Measurements from ENCODE around the gene SCAMP4. TPM values are rescaled to one million over a fixed set of nuclear protein-coding genes. Genes with fewer than 3 reads are reported as not detected.
A peak's percentile ranks its signal among the peaks of the same experiment; 100 is the strongest.

SCAMP4 gene
- 33.4 and 35.7 TPM in 2 replicates for total RNA-seq (2014; rRNA removed; shearing (Covaris generic))

- H3K4me3 ChIP-seq (ENCODE audit: insufficient read depth, low read depth, low read length) = peak within 1 kb of the TSS; percentile 67
- H3K27me3 ChIP-seq (ENCODE audit: control insufficient read depth, insufficient read depth, low read length) = no peaks in the 10 kb centered on the region
- no peaks in the 10 kb centered on the region for H3K36me3 ChIP-seq (replicated peaks; ENCODE audit: control insufficient read depth, insufficient read depth, low read length)
- DNase-seq = peak; percentile 99
These were observed at the start of gene SCAMP4, which contains the start of gene ADAT3 for GRCh38 chr19:1905110-1905862. Gene SCAMP4 (plus strand): TSS chr19:1905399. CDS start chr19:1915020, 9,621 bp downstream. Gene ADAT3 (plus strand): TSS chr19:1905399. CDS start chr19:1912048, 6,649 bp downstream.

GRCh38 chr19:1855828-1856255 is 49.4 kb upstream of the SCAMP4 start:
- H3K4me3 ChIP-seq (ENCODE audit: insufficient read depth, low read depth, low read length) = no peak overlapping the region
- no peaks in the 10 kb centered on the region; the same call in 1 of the 2 replicates for H3K36me3 ChIP-seq (replicated peaks; ENCODE audit: control insufficient read depth, insufficient read depth, low read length)
- H3K27me3 ChIP-seq (ENCODE audit: control insufficient read depth, insufficient read depth, low read length) = no peaks in the 10 kb centered on the region
- DNase-seq = no peak

GRCh38 chr19:1856345-1856697 is 48.9 kb upstream of the SCAMP4 start:
- Histone ChIP-seq H3K27me3 (ENCODE audit: control insufficient read depth, insufficient read depth, low read length) (no peaks in the 10 kb centered on the region), H3K4me3 (ENCODE audit: insufficient read depth, low read depth, low read length) (peak overlapping the region; percentile 59), H3K36me3 (replicated peaks; ENCODE audit: control insufficient read depth, insufficient read depth, low read length) (no peaks in the 10 kb centered on the region; the same call in 1 of the 2 replicates)
- peak; percentile 80 for DNase-seq

- Histone ChIP-seq H3K27me3 (ENCODE audit: control insufficient read depth, insufficient read depth, low read length) (peaks cover 4% of the 10 kb centered on the region; the same call in 1 of the 2 replicates), H3K4me3 (ENCODE audit: insufficient read depth, low read depth, low read length) (peak overlapping the region; percentile 59), H3K36me3 (replicated peaks; ENCODE audit: control insufficient read depth, insufficient read depth, low read length) (no peaks in the 10 kb centered on the region; the same call in 1 of the 2 replicates)
- peak; percentile 92 for DNase-seq
These were observed 48.2 kb upstream of the SCAMP4 start for GRCh38 chr19:1856698-1857603.

- DNase-seq = peak; percentile 70
- no peaks in the 10 kb centered on the region; the same call in 1 of the 2 replicates for H3K36me3 ChIP-seq (replicated peaks; ENCODE audit: control insufficient read depth, insufficient read depth, low read length)
- H3K27me3 ChIP-seq (ENCODE audit: control insufficient read depth, insufficient read depth, low read length) = peaks cover 6% of the 10 kb centered on the region; the same call in 1 of the 2 replicates
- peak overlapping the region; percentile 59; the same call in 1 of the 2 replicates for H3K4me3 ChIP-seq (ENCODE audit: insufficient read depth, low read depth, low read length)
These were observed 47.4 kb upstream of the SCAMP4 start for GRCh38 chr19:1857648-1858326.

- peaks cover 6% of the 10 kb centered on the region; the same call in 1 of the 2 replicates for H3K27me3 ChIP-seq (ENCODE audit: control insufficient read depth, insufficient read depth, low read length)
- no peak for DNase-seq
These were observed 46.7 kb upstream of the SCAMP4 start for GRCh38 chr19:1858412-1859081.

GRCh38 chr19:1859331-1859781 is 45.8 kb upstream of the SCAMP4 start:
- H3K4me3 ChIP-seq (ENCODE audit: insufficient read depth, low read depth, low read length) = no peak overlapping the region
- H3K27me3 ChIP-seq (ENCODE audit: control insufficient read depth, insufficient read depth, low read length) = peaks cover 6% of the 10 kb centered on the region; the same call in 1 of the 2 replicates
- H3K36me3 ChIP-seq (replicated peaks; ENCODE audit: control insufficient read depth, insufficient read depth, low read length) = no peaks in the 10 kb centered on the region
- DNase-seq = peak; percentile 87

More at GRCh38 chr19:1858412-1859081, 46.7 kb upstream of the SCAMP4 start:
- Histone ChIP-seq H3K36me3 (replicated peaks; ENCODE audit: control insufficient read depth, insufficient read depth, low read length) (no peaks in the 10 kb centered on the region; the same call in 1 of the 2 replicates), H3K4me3 (ENCODE audit: insufficient read depth, low read depth, low read length) (no peak overlapping the region)

GRCh38 chr19:1860042-1860775 is 45.0 kb upstream of the SCAMP4 start:
- Histone ChIP-seq H3K4me3 (ENCODE audit: insufficient read depth, low read depth, low read length) (peak overlapping the region; percentile 20), H3K36me3 (replicated peaks; ENCODE audit: control insufficient read depth, insufficient read depth, low read length) (no peaks in the 10 kb centered on the region), H3K27me3 (ENCODE audit: control insufficient read depth, insufficient read depth, low read length) (peaks cover 6% of the 10 kb centered on the region; the same call in 1 of the 2 replicates)
- peak; percentile 90 for DNase-seq

- no peaks in the 10 kb centered on the region for H3K36me3 ChIP-seq (replicated peaks; ENCODE audit: control insufficient read depth, insufficient read depth, low read length)
- H3K27me3 ChIP-seq (ENCODE audit: control insufficient read depth, insufficient read depth, low read length) = peaks cover 6% of the 10 kb centered on the region; the same call in 1 of the 2 replicates
- peak; percentile 73 for DNase-seq
- peak overlapping the region; percentile 72 for H3K4me3 ChIP-seq (ENCODE audit: insufficient read depth, low read depth, low read length)
These were observed 44.2 kb upstream of the SCAMP4 start for GRCh38 chr19:1860821-1861598.

- DNase-seq = peak; percentile 71
- no peaks in the 10 kb centered on the region for H3K36me3 ChIP-seq (replicated peaks; ENCODE audit: control insufficient read depth, insufficient read depth, low read length)
- H3K4me3 ChIP-seq (ENCODE audit: insufficient read depth, low read depth, low read length) = peak overlapping the region; percentile 72
These were observed 43.6 kb upstream of the SCAMP4 start for GRCh38 chr19:1861599-1862031.

GRCh38 chr19:1862068-1862423 is 43.2 kb upstream of the SCAMP4 start:
- no peaks in the 10 kb centered on the region for H3K36me3 ChIP-seq (replicated peaks; ENCODE audit: control insufficient read depth, insufficient read depth, low read length)
- peak overlapping the region; percentile 72 for H3K4me3 ChIP-seq (ENCODE audit: insufficient read depth, low read depth, low read length)
- peak; percentile 75 for DNase-seq
- H3K27me3 ChIP-seq (ENCODE audit: control insufficient read depth, insufficient read depth, low read length) = peaks cover 6% of the 10 kb centered on the region; the same call in 1 of the 2 replicates

More at GRCh38 chr19:1861599-1862031, 43.6 kb upstream of the SCAMP4 start:
- H3K27me3 ChIP-seq (ENCODE audit: control insufficient read depth, insufficient read depth, low read length) = peaks cover 6% of the 10 kb centered on the region; the same call in 1 of the 2 replicates
